Measurements from ENCODE around the gene CHI3L1.

CHI3L1 gene

GRCh38 chr1:203181586-203182386 lies 4.7 kb downstream of the CHI3L1 start:
- DNase-seq (ENCODE audit: low read depth in 3 of 3) = no peak

- no peak for DNase-seq (ENCODE audit: low read depth in 3 of 3)
These were observed 5.7 kb downstream of the CHI3L1 start for GRCh38 chr1:203180611-203181330.

- no peak for DNase-seq (ENCODE audit: low read depth in 3 of 3)
These were observed 6.9 kb downstream of the CHI3L1 start for GRCh38 chr1:203179667-203180005.

GRCh38 chr1:203178821-203179666 lies 7.5 kb downstream of the CHI3L1 start:
- no peak for DNase-seq (ENCODE audit: low read depth in 3 of 3)

- no peak for DNase-seq (ENCODE audit: low read depth in 3 of 3)
These were observed 8.4 kb downstream of the CHI3L1 start for GRCh38 chr1:203178083-203178482.

GRCh38 chr1:203177470-203178039 lies 8.9 kb downstream of the CHI3L1 start:
- no peak for DNase-seq (ENCODE audit: low read depth in 3 of 3)

GRCh38 chr1:203177036-203177405 lies 9.5 kb downstream of the CHI3L1 start:
- DNase-seq (ENCODE audit: low read depth in 3 of 3) = no peak

- DNase-seq (ENCODE audit: low read depth in 3 of 3) = no peak
These were observed 10.1 kb downstream of the CHI3L1 start for GRCh38 chr1:203176273-203177035.

GRCh38 chr1:203175827-203176241 lies 10.7 kb downstream of the CHI3L1 start:
- DNase-seq (ENCODE audit: low read depth in 3 of 3) = no peak

GRCh38 chr1:203175237-203175826 lies 11.2 kb downstream of the CHI3L1 start, which contains the start of gene MYBPH:
Gene MYBPH (minus strand): TSS chr1:203175826. CDS start chr1:203175755, 71 bp downstream.
- DNase-seq (ENCODE audit: low read depth in 3 of 3) = no peak

GRCh38 chr1:203174324-203174985 lies 12.0 kb downstream of the CHI3L1 start:
- no peak for DNase-seq (ENCODE audit: low read depth in 3 of 3)

- no peak for DNase-seq (ENCODE audit: low read depth in 3 of 3)
These were observed 12.9 kb downstream of the CHI3L1 start for GRCh38 chr1:203173566-203173965.

- no peak for DNase-seq (ENCODE audit: low read depth in 3 of 3)
These were observed 13.4 kb downstream of the CHI3L1 start for GRCh38 chr1:203173011-203173555.

- peak in 2 of 3 experiments; percentile 12 to 18 for DNase-seq (ENCODE audit: low read depth in 3 of 3)
These were observed 14.1 kb downstream of the CHI3L1 start for GRCh38 chr1:203172184-203173010.

GRCh38 chr1:203171341-203172183 lies 14.9 kb downstream of the CHI3L1 start:
- no peak for DNase-seq (ENCODE audit: low read depth in 3 of 3)

- DNase-seq (ENCODE audit: low read depth in 3 of 3) = no peak
These were observed 15.7 kb downstream of the CHI3L1 start for GRCh38 chr1:203170625-203171330.

GRCh38 chr1:203169770-203170520 lies 16.6 kb downstream of the CHI3L1 start:
- no peak for DNase-seq (ENCODE audit: low read depth in 3 of 3)
